GM21576 (cell line): ENCODE results near the gene BARX1.
"Not testable (repeated sequence)": the region's sequence is repeated elsewhere in the genome, so short reads cannot be mapped to it uniquely, and the experiment has no call there.

Source experiments
- ATAC-seq: cut with Tn5 transposase; IDR thresholded peaks from one replicate; pipeline ENCODE4 v1.9.1; 2021; ENCODE audit warnings: mild to moderate bottlenecking, moderate library complexity; ENCODE audit not compliant: unreplicated experiment

The BARX1 gene, protein sequence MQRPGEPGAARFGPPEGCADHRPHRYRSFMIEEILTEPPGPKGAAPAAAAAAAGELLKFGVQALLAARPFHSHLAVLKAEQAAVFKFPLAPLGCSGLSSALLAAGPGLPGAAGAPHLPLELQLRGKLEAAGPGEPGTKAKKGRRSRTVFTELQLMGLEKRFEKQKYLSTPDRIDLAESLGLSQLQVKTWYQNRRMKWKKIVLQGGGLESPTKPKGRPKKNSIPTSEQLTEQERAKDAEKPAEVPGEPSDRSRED

GRCh38 chr9:93955111-93955980 is at the start of gene BARX1:
BARX1 (minus strand) TSS chr9:93955355; CDS start chr9:93955146, 209 bp downstream.
- ATAC-seq = no peak

DNA sequence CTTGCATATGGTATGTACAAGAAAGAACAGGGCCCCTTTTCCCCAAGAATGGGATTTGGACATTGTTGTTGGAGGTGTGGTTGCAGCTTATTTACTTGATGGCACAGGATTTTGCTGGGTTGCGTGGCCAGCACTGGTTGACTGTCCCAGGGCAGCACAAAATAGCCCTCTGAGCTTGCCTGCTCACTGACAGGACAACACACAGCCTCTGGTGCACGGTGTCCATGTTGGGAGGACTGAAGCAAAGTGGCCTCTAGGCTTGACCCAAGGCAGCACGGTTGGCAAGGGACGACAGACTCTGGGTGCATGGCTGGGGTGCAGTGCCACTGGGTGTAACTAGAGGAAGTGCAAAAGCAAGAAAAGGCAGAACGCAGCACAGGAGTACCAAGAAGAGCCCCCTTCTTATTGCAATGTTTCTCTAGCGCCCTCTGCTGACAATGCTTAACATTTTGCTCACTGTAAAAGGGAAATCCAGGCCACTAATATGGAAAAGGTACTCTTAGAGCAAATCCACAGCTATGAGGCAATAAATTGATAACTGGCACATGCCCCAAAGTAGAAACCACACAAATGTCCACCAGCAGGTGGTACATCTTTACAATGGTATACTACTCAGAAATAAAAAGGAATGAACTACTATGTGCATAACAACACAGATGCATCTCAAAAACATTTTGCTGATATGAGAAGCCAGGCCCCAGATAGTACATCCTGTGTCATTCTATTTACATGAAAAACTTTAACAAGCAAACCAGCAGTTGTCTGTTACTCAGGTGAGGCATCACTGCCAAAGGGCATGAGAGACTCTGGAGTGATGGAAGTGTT is 47.4 kb upstream of the BARX1 start:
- no peak for ATAC-seq

- no peak for ATAC-seq
Measured at GRCh38 chr9:93996863-93997262, 41.7 kb upstream of the BARX1 start.

GRCh38 chr9:93996367-93996766 is 41.2 kb upstream of the BARX1 start:
- no peak for ATAC-seq

DNA sequence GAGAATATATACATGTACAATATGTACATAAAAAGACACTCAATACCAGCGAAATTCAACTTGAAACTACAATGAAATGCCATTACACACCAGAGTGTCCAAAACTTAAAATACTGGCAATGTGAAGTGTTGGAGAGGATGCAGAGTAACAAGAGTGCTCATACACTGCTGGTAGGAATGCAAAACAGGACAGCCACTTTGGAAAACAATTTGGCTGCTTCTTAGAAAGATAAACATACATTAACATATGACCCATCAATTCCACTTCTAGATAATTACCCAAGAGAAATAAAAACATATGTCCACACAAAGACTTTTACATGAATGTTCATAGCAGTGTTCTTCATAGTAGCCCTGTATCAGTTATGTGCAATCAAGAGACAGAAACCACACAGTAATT is 39.4 kb upstream of the BARX1 start:
- no peak for ATAC-seq

DNA sequence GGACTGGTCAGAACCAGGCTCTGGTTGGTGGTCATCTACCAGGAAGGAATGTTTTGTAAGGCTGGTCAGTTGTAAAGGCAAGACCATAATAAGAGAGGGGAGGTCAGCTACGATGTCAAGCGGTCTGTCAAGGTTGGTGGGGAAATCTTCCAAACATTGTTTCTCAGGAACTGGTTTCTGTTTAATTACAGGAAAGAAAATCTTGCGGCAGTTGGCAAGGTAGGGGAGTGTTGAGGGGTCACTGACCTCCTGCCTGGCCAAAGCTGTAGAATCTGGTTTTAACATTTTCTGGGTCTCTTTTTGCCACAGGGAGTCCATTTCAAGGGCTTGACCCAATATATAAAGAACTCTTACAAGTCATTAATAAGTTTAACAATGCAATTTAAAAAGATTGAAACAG is 39.0 kb upstream of the BARX1 start:
- ATAC-seq = no peak

- no peak for ATAC-seq
Measured at GRCh38 chr9:93992830-93993229, 37.7 kb upstream of the BARX1 start.

GRCh38 chr9:93990448-93990847 is 35.3 kb upstream of the BARX1 start:
- ATAC-seq = no peak

DNA sequence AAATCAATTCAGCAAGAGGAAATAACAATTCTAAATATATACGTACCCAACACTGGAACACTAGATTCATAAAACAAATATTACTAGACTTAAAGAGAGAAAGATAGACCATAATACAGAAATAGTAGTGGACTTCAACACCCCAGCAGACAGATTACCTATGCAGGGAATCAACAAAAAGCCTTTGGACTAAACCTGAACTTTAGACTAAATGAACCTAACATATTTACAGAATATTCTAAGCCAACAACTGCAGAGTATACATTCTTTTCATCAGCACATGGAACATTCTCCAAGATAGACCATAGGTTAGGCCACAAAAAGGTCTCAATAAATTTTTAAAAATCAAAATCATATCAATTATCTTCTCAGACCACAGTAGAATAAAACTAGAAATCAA is 32.9 kb upstream of the BARX1 start:
- no peak for ATAC-seq

- ATAC-seq = no peak
Measured at GRCh38 chr9:93984860-93985259, 29.7 kb upstream of the BARX1 start.

- no peak for ATAC-seq
Measured at GRCh38 chr9:93983875-93984274, 28.7 kb upstream of the BARX1 start.

DNA sequence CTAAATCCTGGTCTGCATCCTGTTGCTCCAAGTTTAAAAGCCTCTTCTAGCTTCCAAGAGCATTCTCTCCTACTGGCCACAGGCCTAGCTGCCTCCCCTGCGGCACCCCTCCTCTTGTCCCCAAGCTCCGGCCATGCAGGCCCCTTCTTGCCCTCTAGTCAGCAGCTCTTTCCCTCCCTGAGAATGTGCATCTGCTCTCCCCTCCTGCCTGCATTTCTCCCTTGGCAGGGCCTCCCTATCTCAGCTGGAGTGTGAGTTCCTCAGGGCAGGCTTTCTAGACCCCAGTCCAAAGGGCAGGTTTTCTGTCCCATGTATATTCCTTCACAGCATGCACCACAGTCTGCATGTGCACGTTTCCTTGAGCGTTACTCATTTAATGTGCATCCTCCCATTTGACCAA is 24.6 kb upstream of the BARX1 start:
- no peak for ATAC-seq

- ATAC-seq = no peak
Measured at GRCh38 chr9:93978551-93978950, 23.4 kb upstream of the BARX1 start.

DNA sequence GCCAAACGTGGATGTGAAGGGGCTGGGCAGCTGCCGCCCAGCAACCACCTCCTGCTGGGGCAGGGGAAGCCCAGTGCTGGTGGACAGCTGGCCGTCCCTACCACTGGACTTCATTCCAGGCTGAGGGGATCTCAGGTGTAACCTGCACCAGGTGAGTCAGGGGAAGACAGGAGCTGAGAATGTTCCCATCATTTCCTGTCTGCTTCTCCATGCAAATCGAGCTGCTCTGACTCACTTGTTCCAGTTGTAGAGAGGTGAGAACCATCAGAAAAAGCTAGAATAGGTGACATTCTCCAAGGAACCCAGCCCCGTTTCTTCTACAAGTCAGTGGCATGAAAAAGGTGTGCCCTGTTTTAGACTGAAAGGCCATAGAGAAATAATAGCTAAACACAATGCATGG is 21.8 kb upstream of the BARX1 start:
- no peak for ATAC-seq

- no peak for ATAC-seq
Measured at GRCh38 chr9:93976081-93976480, 20.9 kb upstream of the BARX1 start.

GRCh38 chr9:93975262-93975661 is 20.1 kb upstream of the BARX1 start:
- no peak for ATAC-seq

- ATAC-seq = no peak
Measured at GRCh38 chr9:93974151-93974550, 19.0 kb upstream of the BARX1 start.

- ATAC-seq = not testable (repeated sequence)
Measured at GRCh38 chr9:93972655-93973054, 17.5 kb upstream of the BARX1 start.

GRCh38 chr9:93969328-93969661 is 14.1 kb upstream of the BARX1 start:
- no peak for ATAC-seq

DNA sequence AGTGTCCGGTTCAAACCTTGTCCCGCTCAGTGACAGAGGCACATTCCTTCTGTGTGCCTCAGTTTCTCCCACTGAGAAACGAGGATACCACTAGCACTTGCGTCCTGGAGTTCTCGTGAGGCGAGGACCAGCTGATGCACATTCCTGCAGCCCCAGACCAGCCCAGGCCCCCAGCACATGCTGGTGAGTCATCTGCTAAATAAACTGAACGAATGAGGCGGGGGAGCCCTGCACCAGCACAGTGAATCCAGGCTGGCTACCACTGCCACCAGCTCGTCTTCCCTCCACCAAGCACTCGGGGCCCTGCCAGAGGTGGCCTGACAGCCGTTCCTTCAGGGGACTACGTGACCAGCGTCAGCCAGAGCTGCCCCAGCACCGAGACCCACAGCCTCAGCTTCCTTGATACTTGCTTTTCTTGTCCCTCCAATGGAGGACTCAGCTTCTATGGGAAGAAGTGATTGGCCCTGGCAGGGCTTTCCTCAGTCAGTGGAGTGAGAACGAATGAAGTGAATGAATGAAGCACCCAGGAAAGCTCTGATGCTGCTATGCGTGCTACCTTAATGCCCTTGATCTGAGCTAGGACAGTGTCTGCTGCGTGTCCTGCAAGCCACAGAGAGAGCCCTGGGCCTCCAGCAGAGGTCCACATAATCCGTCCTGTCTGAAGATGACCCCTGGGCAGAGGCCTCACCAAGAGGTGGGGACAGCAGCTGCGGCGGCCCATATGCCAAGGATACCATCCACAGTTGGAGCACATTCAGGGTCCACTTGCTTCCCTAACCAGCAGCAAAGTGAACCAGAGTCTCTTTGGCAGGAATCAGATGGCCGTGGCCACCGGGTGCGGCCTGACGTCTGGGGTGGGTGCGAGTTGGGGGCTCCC is 13.5 kb upstream of the BARX1 start:
- no peak for ATAC-seq
